ENCODE results near the gene YBX3.

GRCh38 chr12:10741845-10742244, 18.7 kb upstream of the YBX3 start:
- no peak for TF ChIP-seq CBX8 (IDR thresholded peaks at IDR 0.05)
- TF ChIP-seq CTCF (IDR thresholded peaks at IDR 0.05), result no peak

Data from A549 (cell line).